H9 (cell line): ENCODE data around the gene ARHGAP26. TPM values are rescaled to one million over a fixed set of nuclear protein-coding genes. Genes with fewer than 3 reads are reported as not detected.

Experiments used
- DNase-seq: peaks from one replicate; pipeline ENCODE4 v3.0.0-alpha.2; 2017
- H2AFZ ChIP-seq: one replicate; pipeline ENCODE4 v1.6.1; 2013; ENCODE audit warnings: mild to moderate bottlenecking, low read length, control low read depth, moderate library complexity
- H2AK5ac ChIP-seq: 2 replicates; pipeline ENCODE4 v1.6.1; 2013; ENCODE audit warnings: low read length, control low read depth, mixed read lengths; ENCODE audit not compliant: insufficient read length
- H2BK120ac ChIP-seq: one replicate; pipeline ENCODE4 v1.6.1; 2013; ENCODE audit warnings: low read depth, mild to moderate bottlenecking, low read length, control low read depth, inconsistent platforms; ENCODE audit not compliant: poor library complexity, severe bottlenecking
- H2BK12ac ChIP-seq: 2 replicates; pipeline ENCODE4 v1.6.1; 2013; ENCODE audit warnings: low read length, control low read depth, mixed read lengths, low read depth; ENCODE audit not compliant: insufficient read length
- H2BK15ac ChIP-seq: 2 replicates; pipeline ENCODE4 v1.6.1; 2013; ENCODE audit warnings: low read depth, low read length, control low read depth
- H2BK20ac ChIP-seq: one replicate; pipeline ENCODE4 v1.6.1; 2013; ENCODE audit warnings: low read depth, mild to moderate bottlenecking, low read length, control low read depth, inconsistent platforms; ENCODE audit not compliant: poor library complexity, severe bottlenecking
- H2BK5ac ChIP-seq: 2 replicates; pipeline ENCODE4 v1.6.1; 2013; ENCODE audit warnings: low read length, control low read depth, mixed read lengths; ENCODE audit not compliant: insufficient read length
- H3K14ac ChIP-seq: 2 replicates; pipeline ENCODE4 v1.6.1; 2013; ENCODE audit warnings: low read length, control low read depth; ENCODE audit not compliant: insufficient read depth
- H3K18ac ChIP-seq: 2 replicates; pipeline ENCODE4 v1.6.1; 2013; ENCODE audit warnings: low read depth, mild to moderate bottlenecking, mixed read lengths, low read length, control low read depth; ENCODE audit not compliant: insufficient read length
- H3K23ac ChIP-seq: 2 replicates; pipeline ENCODE4 v1.6.1; 2013; ENCODE audit warnings: low read length, control low read depth, mixed read lengths, low read depth; ENCODE audit not compliant: insufficient read length
- H3K23me2 ChIP-seq: 2 replicates; pipeline ENCODE4 v1.6.1; 2013; ENCODE audit warnings: low read depth, mild to moderate bottlenecking, mixed read lengths, low read length, control low read depth; ENCODE audit not compliant: insufficient read length, poor library complexity, severe bottlenecking
- H3K27ac ChIP-seq: 2 replicates; pipeline ENCODE4 v1.5.1; 2013; ENCODE audit warnings: low read length, control low read depth, mixed read lengths, low read depth; ENCODE audit not compliant: insufficient read length
- H3K27me3 ChIP-seq: 2 replicates; pipeline ENCODE4 v1.6.1; 2013; ENCODE audit warnings: low read length, control low read depth, inconsistent platforms; ENCODE audit not compliant: insufficient read depth
- H3K4ac ChIP-seq: 2 replicates; pipeline ENCODE4 v1.6.1; 2013; ENCODE audit warnings: low read depth, mild to moderate bottlenecking, control low read depth, inconsistent platforms, low read length, moderate library complexity
- H3K4me1 ChIP-seq: 2 replicates; pipeline ENCODE4 v1.6.1; 2013; ENCODE audit warnings: low read length, control low read depth, inconsistent platforms; ENCODE audit not compliant: insufficient read depth
- H3K4me2 ChIP-seq: 2 replicates; pipeline ENCODE4 v1.6.1; 2013; ENCODE audit warnings: low read length, control low read depth, mixed read lengths; ENCODE audit not compliant: insufficient read length, insufficient read depth
- H3K56ac ChIP-seq: 2 replicates; pipeline ENCODE4 v1.6.1; 2013; ENCODE audit warnings: low read depth, mild to moderate bottlenecking, mixed read lengths, low read length, control low read depth; ENCODE audit not compliant: insufficient read length
- H3K79me1 ChIP-seq: 2 replicates; pipeline ENCODE4 v1.6.1; 2013; ENCODE audit warnings: low read depth, mild to moderate bottlenecking, moderate library complexity, low read length, control low read depth, inconsistent platforms; ENCODE audit not compliant: insufficient read depth, poor library complexity, severe bottlenecking
- H3K79me2 ChIP-seq: 2 replicates; pipeline ENCODE4 v1.6.1; 2013; ENCODE audit warnings: low read length, control low read depth, inconsistent platforms; ENCODE audit not compliant: insufficient read depth
- H3K9ac ChIP-seq: 2 replicates; pipeline ENCODE4 v1.6.1; 2013; ENCODE audit warnings: low read length, control low read depth, mixed read lengths; ENCODE audit not compliant: insufficient read length; ENCODE audit errors: extremely low read depth
- H3K9me3 ChIP-seq: one replicate; pipeline ENCODE4 v1.6.1; 2013; ENCODE audit warnings: low read depth, low read length, inconsistent platforms; ENCODE audit not compliant: control insufficient read depth
- H3T11ph ChIP-seq: one replicate; pipeline ENCODE4 v1.6.1; 2013; ENCODE audit warnings: mild to moderate bottlenecking, low read length, control low read depth, inconsistent platforms
- H4K20me1 ChIP-seq: one replicate; pipeline ENCODE4 v1.6.1; 2013; ENCODE audit not compliant: control insufficient read depth, insufficient read length, insufficient read depth
- H4K5ac ChIP-seq: 2 replicates; pipeline ENCODE4 v1.6.1; 2013; ENCODE audit warnings: low read depth, mild to moderate bottlenecking, mixed read lengths, low read length, control low read depth; ENCODE audit not compliant: insufficient read length
- H4K8ac ChIP-seq: replicated peaks from 2 replicates; pipeline ENCODE4 v1.6.1; 2013; ENCODE audit warnings: low read length, control low read depth, mixed read lengths, low read depth; ENCODE audit not compliant: insufficient read length
- H4K91ac ChIP-seq: 2 replicates; pipeline ENCODE4 v1.6.1; 2013; ENCODE audit warnings: low read depth, mild to moderate bottlenecking, moderate library complexity, mixed read lengths, low read length, control low read depth; ENCODE audit not compliant: insufficient read length
- H3K27ac Mint-ChIP-seq, 3 experiments: 2 replicates in 2 of 3; 3 replicates in 1 of 3; pipeline ENCODE4 v1.8.0; 2020 to 2021; ENCODE audit warnings: mixed read lengths in 3 of 3, mild to moderate bottlenecking in 1 of 3, moderate library complexity in 1 of 3
- H3K27me3 Mint-ChIP-seq: 2 replicates; pipeline ENCODE4 v1.8.0; 2021; ENCODE audit warnings: low read depth, mild to moderate bottlenecking, moderate library complexity, mixed read lengths
- H3K36me3 Mint-ChIP-seq, 3 experiments: 2 replicates in 2 of 3; 3 replicates in 1 of 3; pipeline ENCODE4 v1.8.0; 2020 to 2021; ENCODE audit warnings: low read depth in 3 of 3, mixed read lengths in 3 of 3; ENCODE audit not compliant: insufficient read depth in 1 of 3
- H3K4me1 Mint-ChIP-seq, 2 experiments: 2 replicates each; pipeline ENCODE4 v1.8.0; 2020; ENCODE audit warnings: mixed read lengths in 2 of 2
- H3K4me3 Mint-ChIP-seq, 2 experiments: 2 replicates in 1 of 2; 3 replicates in 1 of 2; pipeline ENCODE4 v1.8.0; 2020 to 2021; ENCODE audit warnings: mild to moderate bottlenecking in 2 of 2, mixed read lengths in 2 of 2, moderate library complexity in 1 of 2
- H3K9me3 Mint-ChIP-seq, 2 experiments: 2 replicates in 1 of 2; 3 replicates in 1 of 2; pipeline ENCODE4 v1.8.0; 2020; ENCODE audit warnings: mild to moderate bottlenecking in 2 of 2, mixed read lengths in 2 of 2, moderate library complexity in 1 of 2
- WGBS: extraction: QIAGEN DNeasy Blood & Tissue Kit; methylation state at CpG from one replicate; pipeline ENCODE4 v1.1.7; 2013; ENCODE audit warnings: missing lambda C conversion rate, low lambda C conversion rate, mixed read lengths; ENCODE audit not compliant: insufficient read length; ENCODE audit errors: extremely low coverage; 5-methylcytosine and 5-hydroxymethylcytosine counted together
- total RNA-seq: library from RNA; stranded (reverse); gene quantifications from 2 replicates; pipeline ENCODE4 v1.2.1, GENCODE V29; 2021
- TF ChIP-seq, protein P1 (sequence below): fragments of 200-600 bp; sonication (generic); conservative IDR thresholded peaks from 3 replicates; pipeline ENCODE4 v1.8.0; 2021; ENCODE audit warnings: antibody characterized with exemption, mild to moderate bottlenecking

Gene ARHGAP26
- total RNA-seq, 1 experiment from 2014 or later = 13.8 TPM

- no peaks in the 10 kb centered on the region for H3K4me1 ChIP-seq
- H3K9me3 ChIP-seq = no peaks in the 10 kb centered on the region
- no peak overlapping the region for H3K27ac ChIP-seq
- H4K5ac ChIP-seq = no peak overlapping the region
- H3K79me1 ChIP-seq = no peaks in the 10 kb centered on the region
- no CpG with 5 or more reads among the region's 10 CpGs for WGBS
- no peak overlapping the region for H2AK5ac ChIP-seq
- H3K4me2 ChIP-seq = no peak overlapping the region
- H3K23me2 ChIP-seq = no peaks in the 10 kb centered on the region
- no peak overlapping the region for H3K56ac ChIP-seq
- no peak overlapping the region for H3K27ac Mint-ChIP-seq
- H3T11ph ChIP-seq = no peak overlapping the region
- no peak overlapping the region for H3K4ac ChIP-seq
- no peaks in the 10 kb centered on the region for H3K27me3 ChIP-seq
- H3K14ac ChIP-seq = no peak overlapping the region
- no peak overlapping the region for H2BK120ac ChIP-seq
- H3K79me2 ChIP-seq = no peaks in the 10 kb centered on the region
- H2BK12ac ChIP-seq = no peak overlapping the region
- no peak overlapping the region for H3K4me3 Mint-ChIP-seq
- no peak overlapping the region for H2BK5ac ChIP-seq
- H3K36me3 Mint-ChIP-seq = no peaks in the 10 kb centered on the region
- no peak overlapping the region for H4K8ac ChIP-seq
- no peak overlapping the region for H2BK15ac ChIP-seq
- no peak overlapping the region for H3K23ac ChIP-seq
- TF ChIP-seq, protein P1, sequence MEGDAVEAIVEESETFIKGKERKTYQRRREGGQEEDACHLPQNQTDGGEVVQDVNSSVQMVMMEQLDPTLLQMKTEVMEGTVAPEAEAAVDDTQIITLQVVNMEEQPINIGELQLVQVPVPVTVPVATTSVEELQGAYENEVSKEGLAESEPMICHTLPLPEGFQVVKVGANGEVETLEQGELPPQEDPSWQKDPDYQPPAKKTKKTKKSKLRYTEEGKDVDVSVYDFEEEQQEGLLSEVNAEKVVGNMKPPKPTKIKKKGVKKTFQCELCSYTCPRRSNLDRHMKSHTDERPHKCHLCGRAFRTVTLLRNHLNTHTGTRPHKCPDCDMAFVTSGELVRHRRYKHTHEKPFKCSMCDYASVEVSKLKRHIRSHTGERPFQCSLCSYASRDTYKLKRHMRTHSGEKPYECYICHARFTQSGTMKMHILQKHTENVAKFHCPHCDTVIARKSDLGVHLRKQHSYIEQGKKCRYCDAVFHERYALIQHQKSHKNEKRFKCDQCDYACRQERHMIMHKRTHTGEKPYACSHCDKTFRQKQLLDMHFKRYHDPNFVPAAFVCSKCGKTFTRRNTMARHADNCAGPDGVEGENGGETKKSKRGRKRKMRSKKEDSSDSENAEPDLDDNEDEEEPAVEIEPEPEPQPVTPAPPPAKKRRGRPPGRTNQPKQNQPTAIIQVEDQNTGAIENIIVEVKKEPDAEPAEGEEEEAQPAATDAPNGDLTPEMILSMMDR = no peak
- peaks cover 2% of the 10 kb centered on the region; the same call in 1 of the 2 replicates for H3K27me3 Mint-ChIP-seq
- no peak overlapping the region for H2BK20ac ChIP-seq
- H3K9ac ChIP-seq = no peak overlapping the region
- no peak overlapping the region for H3K18ac ChIP-seq
- H2AFZ ChIP-seq = no peak overlapping the region
- peaks cover 16 to 17% of the 10 kb centered on the region in 2 experiments for H3K4me1 Mint-ChIP-seq
- no peak overlapping the region for H4K91ac ChIP-seq
- DNase-seq = no peak
- no peaks in the 10 kb centered on the region for H3K9me3 Mint-ChIP-seq
- no peaks in the 10 kb centered on the region for H4K20me1 ChIP-seq
These were observed 459.9 kb downstream of the ARHGAP26 start for GRCh38 chr5:143229896-143230675.
